ENCODE results near the gene SYAP1. TPM values are rescaled to one million over a fixed set of nuclear protein-coding genes. Genes with fewer than 3 reads are reported as not detected.

SYAP1 gene
- total RNA-seq, 1 donor from 2014 or later, result 39.7 TPM

DNA sequence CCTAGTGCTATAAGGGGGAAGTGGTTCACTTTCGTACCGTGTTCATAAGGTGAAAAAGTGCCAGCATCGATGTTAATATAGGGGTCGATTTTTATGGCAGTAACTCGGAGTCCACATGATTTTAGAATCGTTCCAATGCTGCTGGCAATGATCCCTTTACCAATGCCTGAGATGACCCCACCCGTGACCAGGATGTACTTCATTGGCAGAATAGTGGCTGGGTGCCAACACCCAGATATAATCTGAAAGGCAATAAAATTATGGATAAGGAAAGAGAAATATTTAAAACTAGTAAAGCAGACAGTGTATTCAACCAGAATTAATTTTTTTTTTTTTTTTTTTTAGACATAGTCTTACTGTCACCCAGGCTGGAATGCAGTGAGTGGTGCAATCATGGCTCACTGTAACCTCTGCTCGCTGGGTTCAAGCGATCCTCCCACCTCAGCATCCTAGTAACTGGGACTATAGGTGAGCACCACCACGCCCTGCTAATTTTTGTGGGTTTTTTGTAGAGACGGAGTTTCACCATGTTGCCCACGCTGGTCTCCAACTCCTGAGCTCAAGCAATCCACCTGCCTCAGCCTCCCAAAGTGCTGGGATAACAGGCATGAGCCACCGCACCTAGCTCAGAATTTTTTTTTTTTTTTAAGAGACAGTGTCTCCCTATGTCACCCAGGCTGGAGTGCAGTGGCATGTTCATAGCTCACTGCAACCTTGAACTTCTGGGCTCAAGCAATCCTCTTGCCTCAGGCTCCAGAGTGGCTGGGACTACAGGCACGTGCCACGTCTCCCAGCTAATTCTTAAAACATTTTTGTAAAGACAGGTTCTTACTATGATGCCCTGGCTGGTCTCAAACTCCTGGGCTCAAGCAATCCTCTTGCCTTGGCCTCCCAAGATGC is 16.5 kb upstream of the SYAP1 start:
- Histone ChIP-seq H3K27ac (no peak overlapping the region), H3K9me3 (ENCODE audit: low read depth) (no peaks in the 10 kb centered on the region), H3K79me2 (ENCODE audit: low read depth) (peaks cover 34% of the 10 kb centered on the region), H3K4me2 (no peak overlapping the region), H3K4me3 (no peak overlapping the region), H3K9ac (no peak overlapping the region), H2AFZ (replicated peaks) (no peak overlapping the region), H3K4me1 (no peaks in the 10 kb centered on the region), H3K27me3 (no peaks in the 10 kb centered on the region), H3F3A (ENCODE audit: low read depth) (no peaks in the 10 kb centered on the region), H3K36me3 (peaks cover 22% of the 10 kb centered on the region), H4K20me1 (ENCODE audit: low read depth) (no peaks in the 10 kb centered on the region)
- TF ChIP-seq, protein P1, sequence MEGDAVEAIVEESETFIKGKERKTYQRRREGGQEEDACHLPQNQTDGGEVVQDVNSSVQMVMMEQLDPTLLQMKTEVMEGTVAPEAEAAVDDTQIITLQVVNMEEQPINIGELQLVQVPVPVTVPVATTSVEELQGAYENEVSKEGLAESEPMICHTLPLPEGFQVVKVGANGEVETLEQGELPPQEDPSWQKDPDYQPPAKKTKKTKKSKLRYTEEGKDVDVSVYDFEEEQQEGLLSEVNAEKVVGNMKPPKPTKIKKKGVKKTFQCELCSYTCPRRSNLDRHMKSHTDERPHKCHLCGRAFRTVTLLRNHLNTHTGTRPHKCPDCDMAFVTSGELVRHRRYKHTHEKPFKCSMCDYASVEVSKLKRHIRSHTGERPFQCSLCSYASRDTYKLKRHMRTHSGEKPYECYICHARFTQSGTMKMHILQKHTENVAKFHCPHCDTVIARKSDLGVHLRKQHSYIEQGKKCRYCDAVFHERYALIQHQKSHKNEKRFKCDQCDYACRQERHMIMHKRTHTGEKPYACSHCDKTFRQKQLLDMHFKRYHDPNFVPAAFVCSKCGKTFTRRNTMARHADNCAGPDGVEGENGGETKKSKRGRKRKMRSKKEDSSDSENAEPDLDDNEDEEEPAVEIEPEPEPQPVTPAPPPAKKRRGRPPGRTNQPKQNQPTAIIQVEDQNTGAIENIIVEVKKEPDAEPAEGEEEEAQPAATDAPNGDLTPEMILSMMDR (IDR thresholded peaks at IDR 0.05), result no peak
- TF ChIP-seq EZH2phosphoT487 (IDR thresholded peaks at IDR 0.05) (no peak), EZH2 (IDR thresholded peaks at IDR 0.05) (no peak)
- H3K9me3 Mint-ChIP-seq, result no peaks in the 10 kb centered on the region
- peaks cover 2% of the 10 kb centered on the region for H3K4me1 Mint-ChIP-seq
- no peak overlapping the region for H3K27ac Mint-ChIP-seq
- no peak overlapping the region for H3K4me3 Mint-ChIP-seq
- no peak for DNase-seq (ENCODE audit: low spot score)
- H3K36me3 Mint-ChIP-seq, result peaks cover 23% of the 10 kb centered on the region
- H3K27me3 Mint-ChIP-seq (ENCODE audit: insufficient read depth, low read depth), result peaks cover 2% of the 10 kb centered on the region

DNA sequence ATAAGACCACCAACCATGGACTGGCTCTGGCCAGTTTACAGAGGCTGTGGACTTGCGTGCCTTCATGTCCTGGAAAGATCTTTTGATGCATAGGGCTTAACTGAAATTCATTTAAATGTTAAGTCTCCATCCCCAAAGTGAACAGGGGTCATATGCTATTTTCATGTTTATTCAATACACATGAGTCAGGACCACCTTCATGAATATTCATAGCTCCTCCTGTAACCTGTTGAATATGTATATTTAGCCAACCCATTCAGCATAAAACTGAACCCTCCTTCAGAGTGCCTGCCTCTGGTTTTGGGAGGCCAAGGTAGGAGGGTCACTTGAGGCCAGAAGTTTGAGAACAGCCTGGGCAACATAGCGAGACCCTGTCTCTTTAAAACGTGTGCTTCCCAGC is 14.0 kb upstream of the SYAP1 start:
- no peaks in the 10 kb centered on the region for H4K20me1 ChIP-seq (ENCODE audit: low read depth)
- H3K79me2 ChIP-seq (ENCODE audit: low read depth), result peaks cover 58% of the 10 kb centered on the region
- no peaks in the 10 kb centered on the region for H3K9me3 ChIP-seq (ENCODE audit: low read depth)
- no peak overlapping the region for H3K4me3 Mint-ChIP-seq
- H2AFZ ChIP-seq (replicated peaks), result no peak overlapping the region
- no peak overlapping the region for H3K27ac Mint-ChIP-seq
- no peaks in the 10 kb centered on the region for H3F3A ChIP-seq (ENCODE audit: low read depth)
- no peaks in the 10 kb centered on the region for H3K27me3 ChIP-seq
- no peak overlapping the region for H3K4me2 ChIP-seq
- no peak for DNase-seq (ENCODE audit: low spot score)
- no peaks in the 10 kb centered on the region for H3K9me3 Mint-ChIP-seq
- no peak overlapping the region for H3K9ac ChIP-seq
- peaks cover 5% of the 10 kb centered on the region for H3K4me1 ChIP-seq
- TF ChIP-seq EZH2 (IDR thresholded peaks at IDR 0.05) (no peak), EZH2phosphoT487 (IDR thresholded peaks at IDR 0.05) (no peak)
- TF ChIP-seq, protein P1 (IDR thresholded peaks at IDR 0.05), result no peak
- H3K4me1 Mint-ChIP-seq, result peaks cover 8% of the 10 kb centered on the region
- H3K27ac ChIP-seq, result no peak overlapping the region
- H3K4me3 ChIP-seq, result no peak overlapping the region
- peaks cover 16% of the 10 kb centered on the region for H3K36me3 ChIP-seq
- H3K27me3 Mint-ChIP-seq (ENCODE audit: insufficient read depth, low read depth), result peaks cover 2% of the 10 kb centered on the region
- H3K36me3 Mint-ChIP-seq, result peaks cover 27% of the 10 kb centered on the region

DNA sequence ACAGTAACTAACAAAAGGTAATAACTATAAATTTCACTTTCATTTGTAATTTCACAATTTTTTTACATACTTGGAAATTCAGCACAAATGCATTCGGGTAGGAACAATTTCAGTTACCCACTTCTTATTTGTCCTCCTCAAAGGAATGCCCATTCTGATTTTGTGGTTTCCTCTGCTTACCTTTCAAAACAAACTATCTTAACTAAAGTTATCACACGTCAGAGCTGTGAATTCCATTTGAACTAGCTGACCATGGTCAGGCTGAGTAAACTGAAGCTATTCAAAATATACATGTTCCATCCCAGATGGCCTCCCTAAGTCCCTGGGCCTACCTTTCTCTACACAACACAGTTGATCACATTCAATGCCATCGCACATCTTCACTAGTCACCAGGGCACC is 11.4 kb upstream of the SYAP1 start:
- Histone ChIP-seq H3K27me3 (no peaks in the 10 kb centered on the region), H3K9ac (no peak overlapping the region), H3F3A (ENCODE audit: low read depth) (peaks cover 5% of the 10 kb centered on the region), H3K4me1 (peaks cover 18% of the 10 kb centered on the region), H3K9me3 (ENCODE audit: low read depth) (no peaks in the 10 kb centered on the region), H3K4me3 (no peak overlapping the region), H3K36me3 (peaks cover 6% of the 10 kb centered on the region), H2AFZ (replicated peaks) (no peak overlapping the region), H3K4me2 (no peak overlapping the region), H4K20me1 (ENCODE audit: low read depth) (no peaks in the 10 kb centered on the region), H3K27ac (no peak overlapping the region), H3K79me2 (ENCODE audit: low read depth) (peaks cover 80% of the 10 kb centered on the region)
- peaks cover 24% of the 10 kb centered on the region for H3K4me1 Mint-ChIP-seq
- peaks cover 8% of the 10 kb centered on the region for H3K27me3 Mint-ChIP-seq (ENCODE audit: insufficient read depth, low read depth)
- DNase-seq (ENCODE audit: low spot score), result no peak
- H3K4me3 Mint-ChIP-seq, result no peak overlapping the region
- H3K27ac Mint-ChIP-seq, result no peak overlapping the region
- no peaks in the 10 kb centered on the region for H3K9me3 Mint-ChIP-seq
- H3K36me3 Mint-ChIP-seq, result peaks cover 20% of the 10 kb centered on the region
- TF ChIP-seq, protein P1 (IDR thresholded peaks at IDR 0.05), result no peak
- TF ChIP-seq EZH2phosphoT487 (IDR thresholded peaks at IDR 0.05) (no peak), EZH2 (IDR thresholded peaks at IDR 0.05) (no peak)

Data from neural progenitor cell (in vitro differentiated cells).